H7 (cell line): ENCODE data around the gene LMNA. TPM values are rescaled to one million over a fixed set of nuclear protein-coding genes. Genes with fewer than 3 reads are reported as not detected.
A peak's percentile ranks its signal among the peaks of the same experiment; 100 is the strongest.
"Not testable (repeated sequence)": the region's sequence is repeated elsewhere in the genome, so short reads cannot be mapped to it uniquely, and the experiment has no call there.

Experiments used
- DNase-seq: peaks from one replicate; pipeline ENCODE4 v3.0.0; 2012
- H3K27me3 ChIP-seq: 2 replicates; pipeline ENCODE4 v1.6.0; 2011; ENCODE audit warnings: mild to moderate bottlenecking, low read length; ENCODE audit not compliant: control insufficient read depth, insufficient read depth
- H3K36me3 ChIP-seq: replicated peaks from 2 replicates; pipeline ENCODE4 v1.5.1; 2011; ENCODE audit warnings: low read length; ENCODE audit not compliant: control insufficient read depth, insufficient read depth
- H3K4me3 ChIP-seq: 2 replicates; pipeline ENCODE4 v1.5.1; 2011; ENCODE audit warnings: low read depth, mild to moderate bottlenecking, control low read depth, low read length, moderate library complexity; ENCODE audit not compliant: insufficient read depth
- total RNA-seq: library from RNA; depleted of rRNA; stranded (reverse); fragments of >200 nt; shearing (Covaris generic); gene quantifications from 2 replicates; pipeline ENCODE4 v1.2.3, GENCODE V29; 2014

The LMNA gene
- total RNA-seq, 1 experiment from 2014 or later, result 119 TPM

- Histone ChIP-seq H3K4me3 (no peak overlapping the region), H3K36me3 (no peaks in the 10 kb centered on the region), H3K27me3 (no peaks in the 10 kb centered on the region)
- DNase-seq, result peak; percentile 78
These were observed 9.4 kb upstream of the LMNA start for GRCh38 chr1:156104861-156105832.

GRCh38 chr1:156106624-156107488, 7.7 kb upstream of the LMNA start:
- H3K27me3 ChIP-seq, result no peaks in the 10 kb centered on the region
- H3K36me3 ChIP-seq, result no peaks in the 10 kb centered on the region
- H3K4me3 ChIP-seq, result peak overlapping the region; percentile 55
- peak; percentile 89 for DNase-seq

- H3K27me3 ChIP-seq, result no peaks in the 10 kb centered on the region
- no peak overlapping the region for H3K4me3 ChIP-seq
- DNase-seq, result no peak
- H3K36me3 ChIP-seq, result no peaks in the 10 kb centered on the region
These were observed 6.5 kb upstream of the LMNA start for GRCh38 chr1:156108057-156108456.

- H3K4me3 ChIP-seq, result no peak overlapping the region
- no peaks in the 10 kb centered on the region for H3K27me3 ChIP-seq
- DNase-seq, result no peak
- H3K36me3 ChIP-seq, result no peaks in the 10 kb centered on the region
These were observed 5.8 kb upstream of the LMNA start for GRCh38 chr1:156108664-156109241.

GRCh38 chr1:156110252-156110651, 4.3 kb upstream of the LMNA start:
- DNase-seq, result no peak
- Histone ChIP-seq H3K36me3 (no peaks in the 10 kb centered on the region), H3K4me3 (no peak overlapping the region), H3K27me3 (no peaks in the 10 kb centered on the region; the same call in 1 of the 2 replicates)

GRCh38 chr1:156111355-156111962, 3.1 kb upstream of the LMNA start:
- DNase-seq, result no peak
- Histone ChIP-seq H3K27me3 (peaks cover 2% of the 10 kb centered on the region; the same call in 1 of the 2 replicates), H3K36me3 (no peaks in the 10 kb centered on the region), H3K4me3 (no peak overlapping the region)

- DNase-seq, result no peak
- Histone ChIP-seq H3K27me3 (peaks cover 2% of the 10 kb centered on the region; the same call in 1 of the 2 replicates), H3K36me3 (no peaks in the 10 kb centered on the region), H3K4me3 (no peak overlapping the region)
These were observed 2.0 kb upstream of the LMNA start for GRCh38 chr1:156112276-156113137.

GRCh38 chr1:156113282-156113950, 1.1 kb upstream of the LMNA start:
- Histone ChIP-seq H3K27me3 (peaks cover 2% of the 10 kb centered on the region; the same call in 1 of the 2 replicates), H3K36me3 (no peaks in the 10 kb centered on the region), H3K4me3 (no peak overlapping the region)
- DNase-seq, result no peak

GRCh38 chr1:156114919-156115513, 505 bp downstream of the LMNA start:
- Histone ChIP-seq H3K27me3 (peaks cover 2% of the 10 kb centered on the region; the same call in 1 of the 2 replicates), H3K36me3 (no peaks in the 10 kb centered on the region), H3K4me3 (peak overlapping the region; percentile 99)
- DNase-seq, result peak; percentile 84

- DNase-seq, result peak; percentile 78
- Histone ChIP-seq H3K36me3 (peaks cover 1% of the 10 kb centered on the region; the same call in 1 of the 2 replicates), H3K27me3 (peaks cover 2% of the 10 kb centered on the region; the same call in 1 of the 2 replicates), H3K4me3 (peak overlapping the region; percentile 99)
These were observed 1.2 kb downstream of the LMNA start for GRCh38 chr1:156115514-156116374.

- H3K27me3 ChIP-seq, DNase-seq, H3K36me3 ChIP-seq, H3K4me3 ChIP-seq: not testable (repeated sequence)
These were observed 2.2 kb downstream of the LMNA start for GRCh38 chr1:156116731-156117130.
